Sigmoid colon (tissue), 7 donors: ENCODE results near the gene PERP. TPM values are rescaled to one million over a fixed set of nuclear protein-coding genes. Genes with fewer than 3 reads are reported as not detected.
A peak's percentile ranks its signal among the peaks of the same experiment; 100 is the strongest.

Experiments
- DNase-seq: peaks from one replicate; pipeline ENCODE4 v3.0.0-alpha.2; 2019
- H3K27ac ChIP-seq, 4 donors: fragments of 200-600 bp; sonication (generic); one replicate each; pipeline ENCODE4 v1.5.1; 2016 to 2019; ENCODE audit warnings: mild to moderate bottlenecking in 1 of 4
- H3K27me3 ChIP-seq, 3 donors: fragments of 200-600 bp; sonication (generic); one replicate each; pipeline ENCODE4 v1.5.1; 2019; ENCODE audit warnings: mild to moderate bottlenecking in 1 of 3
- H3K36me3 ChIP-seq, 4 donors: fragments of 200-600 bp; sonication (generic); one replicate each; pipeline ENCODE4 v1.5.1; 2016 to 2019
- H3K4me1 ChIP-seq, 4 donors: fragments of 200-600 bp; sonication (generic); one replicate each; pipeline ENCODE4 v1.5.1; 2017 to 2019
- H3K4me3 ChIP-seq, 4 donors: fragments of 200-600 bp; sonication (generic); one replicate each; pipeline ENCODE4 v1.5.1; 2017 to 2019; ENCODE audit warnings: mild to moderate bottlenecking in 2 of 4, moderate library complexity in 1 of 4
- H3K9me3 ChIP-seq, 4 donors: fragments of 200-600 bp in 3 of 4; sonication (generic) in 3 of 4; one replicate each; pipeline versions ENCODE4 v1.5.1 to v1.6.1; 2013 to 2019
- EP300 ChIP-seq, 4 donors: sonication (generic); formaldehyde crosslinking; IDR thresholded peaks; one replicate each; pipeline ENCODE4 v1.6.1; 2017; ENCODE audit warnings: antibody characterized with exemption in 4 of 4
- POLR2A ChIP-seq, 2 donors: fragments of 450-650 bp; IDR thresholded peaks; one replicate each; pipeline ENCODE4 v1.6.1; 2016; ENCODE audit warnings: antibody characterized with exemption in 2 of 2, mild to moderate bottlenecking in 2 of 2, moderate library complexity in 2 of 2
- POLR2AphosphoS5 ChIP-seq, 4 donors: sonication (generic); formaldehyde crosslinking; IDR thresholded peaks; one replicate each; pipeline ENCODE4 v1.6.1; 2017; ENCODE audit warnings: antibody characterized with exemption in 4 of 4
- WGBS, 2 donors: extraction: QIAGEN DNeasy Blood & Tissue Kit; methylation state at CpG; one replicate each; pipeline ENCODE4 v1.1.7; 2013; 5-methylcytosine and 5-hydroxymethylcytosine counted together
- intact Hi-C: fragments of 100-400 bp; cut with DNase I; formaldehyde crosslinking; loops from one replicate; pipeline ENCODE4 v1.15.1; 2023
- polyA plus RNA-seq, 3 donors: library from polyadenylated mRNA; stranded (reverse); fragments of 200-250 nt; gene quantifications; one replicate each; pipeline ENCODE4 v1.2.3, GENCODE V29; 2013
- total RNA-seq, 4 donors: library from RNA; depleted of rRNA; stranded (reverse); fragments of >200 nt; gene quantifications; one replicate each; pipeline ENCODE4 v1.1.0, GENCODE V29; 2016
- TF ChIP-seq, protein P1 (sequence below), 4 experiments: fragments of 450-650 bp in 3 of 4; fragments of 200-600 bp in 1 of 4; IDR thresholded peaks; one replicate each; pipeline ENCODE4 v1.5.1; 2016 to 2019; ENCODE audit warnings: antibody characterized with exemption in 4 of 4, mild to moderate bottlenecking in 3 of 4, moderate library complexity in 2 of 4
- donor health status: healthy with polysubstance abuse.
- donor health status: Bipolar disorder and iron deficiency.
- donor health status: healthy.

PERP gene
- total and polyA plus RNA-seq, 7 donors, result 21.7 to 43.7 (median 36.0) TPM

DNA sequence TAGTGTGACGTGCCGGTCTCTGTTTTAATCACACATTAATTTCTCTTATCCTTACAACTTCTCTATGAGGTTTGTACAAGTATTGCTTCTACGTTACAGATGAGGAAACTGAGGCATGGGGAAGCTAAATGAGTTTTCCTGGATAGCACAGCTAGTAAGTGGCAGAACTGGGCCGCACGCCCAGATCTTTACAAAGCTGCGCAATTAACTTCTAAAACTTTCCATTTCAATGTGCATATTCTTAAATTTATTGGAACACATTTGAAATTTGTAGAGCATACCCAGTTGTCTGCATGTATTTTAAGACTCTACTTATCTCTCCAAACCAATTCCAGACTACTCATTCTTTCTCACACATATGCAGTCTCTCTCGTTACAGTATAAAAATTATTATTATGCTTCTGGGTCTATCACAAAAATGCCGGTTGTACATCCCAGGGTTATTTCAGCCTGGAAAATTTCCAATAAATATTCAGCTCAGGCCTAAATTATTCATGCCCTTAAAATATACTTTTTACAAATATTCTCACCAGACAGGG is 10.2 kb upstream of the PERP start:
- 89 to 90% methylated on average over 8 of the region's 8 CpGs for WGBS, 2 donors
- H3K27ac ChIP-seq, result no peak overlapping the region
- H3K4me1 ChIP-seq, result peaks cover 0 to 4% (median 0%) of the 10 kb centered on the region in 4 donors
- intact Hi-C loops, result loop anchor here (2.0 to 10.0 kb wide), 5 partner anchors 160 to 475 kb away; partner anchors contain the start of gene HEBP2
- no peak overlapping the region for H3K4me3 ChIP-seq
- H3K36me3 ChIP-seq, result no peaks in the 10 kb centered on the region
- TF ChIP-seq EP300 (IDR thresholded peaks at IDR 0.05) (no peak), POLR2A (IDR thresholded peaks at IDR 0.05) (no peak), POLR2AphosphoS5 (IDR thresholded peaks at IDR 0.05) (no peak)
- TF ChIP-seq, protein P1, sequence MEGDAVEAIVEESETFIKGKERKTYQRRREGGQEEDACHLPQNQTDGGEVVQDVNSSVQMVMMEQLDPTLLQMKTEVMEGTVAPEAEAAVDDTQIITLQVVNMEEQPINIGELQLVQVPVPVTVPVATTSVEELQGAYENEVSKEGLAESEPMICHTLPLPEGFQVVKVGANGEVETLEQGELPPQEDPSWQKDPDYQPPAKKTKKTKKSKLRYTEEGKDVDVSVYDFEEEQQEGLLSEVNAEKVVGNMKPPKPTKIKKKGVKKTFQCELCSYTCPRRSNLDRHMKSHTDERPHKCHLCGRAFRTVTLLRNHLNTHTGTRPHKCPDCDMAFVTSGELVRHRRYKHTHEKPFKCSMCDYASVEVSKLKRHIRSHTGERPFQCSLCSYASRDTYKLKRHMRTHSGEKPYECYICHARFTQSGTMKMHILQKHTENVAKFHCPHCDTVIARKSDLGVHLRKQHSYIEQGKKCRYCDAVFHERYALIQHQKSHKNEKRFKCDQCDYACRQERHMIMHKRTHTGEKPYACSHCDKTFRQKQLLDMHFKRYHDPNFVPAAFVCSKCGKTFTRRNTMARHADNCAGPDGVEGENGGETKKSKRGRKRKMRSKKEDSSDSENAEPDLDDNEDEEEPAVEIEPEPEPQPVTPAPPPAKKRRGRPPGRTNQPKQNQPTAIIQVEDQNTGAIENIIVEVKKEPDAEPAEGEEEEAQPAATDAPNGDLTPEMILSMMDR (IDR thresholded peaks at IDR 0.05), result no peak
- no peaks in the 10 kb centered on the region for H3K9me3 ChIP-seq
- H3K27me3 ChIP-seq, result peaks cover 0 to 5% (median 0%) of the 10 kb centered on the region in 3 donors
- no peak for DNase-seq

DNA sequence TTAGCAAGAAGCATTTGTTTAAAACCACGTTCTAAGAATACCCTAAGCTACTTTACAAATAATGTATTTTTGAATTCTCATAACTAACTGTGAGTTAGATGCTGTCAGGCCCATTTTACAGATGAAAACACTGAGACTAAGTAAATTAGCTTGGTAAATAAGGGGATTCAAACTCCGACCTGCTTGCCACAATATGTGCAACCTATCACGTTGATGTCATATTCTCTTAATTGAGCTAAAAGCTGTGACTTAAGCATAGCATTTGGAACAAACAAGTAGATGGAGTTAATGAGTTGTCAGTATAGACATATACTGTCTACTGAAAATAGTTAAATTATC is 9.4 kb upstream of the PERP start:
- TF ChIP-seq EP300 (IDR thresholded peaks at IDR 0.05) (no peak), POLR2A (IDR thresholded peaks at IDR 0.05) (no peak), POLR2AphosphoS5 (IDR thresholded peaks at IDR 0.05) (no peak)
- TF ChIP-seq, protein P1 (IDR thresholded peaks at IDR 0.05), result no peak
- 52 to 78% methylated on average over 3 of the region's 3 CpGs for WGBS, 2 donors
- Histone ChIP-seq H3K4me3 (no peak overlapping the region), H3K27ac (no peak overlapping the region), H3K36me3 (no peaks in the 10 kb centered on the region), H3K9me3 (no peaks in the 10 kb centered on the region), H3K4me1 (peaks cover 0 to 4% (median 0%) of the 10 kb centered on the region in 4 donors), H3K27me3 (peaks cover 0 to 5% (median 0%) of the 10 kb centered on the region in 3 donors)
- DNase-seq, result no peak
- intact Hi-C loops, result loop anchor here (2.0 to 10.0 kb wide), 5 partner anchors 161 to 476 kb away; partner anchors contain the start of gene HEBP2

DNA sequence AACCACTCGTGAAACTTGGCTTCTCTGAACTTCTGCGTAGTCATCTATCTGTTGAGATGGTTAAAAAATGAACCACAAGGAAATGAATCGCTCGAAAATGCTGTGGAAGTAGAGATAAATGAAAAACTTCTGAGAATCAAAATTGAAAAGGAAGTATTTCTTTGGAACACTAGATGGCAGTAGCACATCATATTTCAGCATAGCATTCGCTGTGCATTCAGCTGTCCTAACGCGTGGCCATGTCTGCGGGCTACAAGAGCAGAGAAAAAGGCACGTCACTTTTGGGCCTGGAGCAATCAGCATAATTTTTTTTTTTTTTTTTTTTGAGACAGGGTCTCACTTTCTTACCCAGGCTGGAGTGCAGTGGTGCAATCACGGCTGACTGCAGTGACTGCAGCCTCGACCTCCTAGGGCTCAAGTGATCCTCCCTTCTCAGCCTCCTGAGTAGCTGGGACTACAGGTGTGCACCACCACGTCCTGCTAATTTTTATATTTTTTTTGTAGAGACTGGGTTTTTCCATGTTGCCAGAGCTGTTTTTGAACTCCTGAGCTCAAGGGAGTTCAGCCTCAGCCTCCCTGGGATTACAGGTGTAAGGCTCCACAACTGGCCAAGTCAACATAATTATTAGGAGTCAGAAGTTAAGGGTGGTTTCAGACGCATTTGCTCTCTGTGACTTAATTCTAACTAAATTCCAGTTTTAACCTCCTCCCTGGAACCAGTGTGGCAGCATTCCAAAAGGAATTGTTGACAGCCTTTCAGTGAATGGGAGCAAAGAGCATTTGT is 8.8 kb upstream of the PERP start:
- H3K4me3 ChIP-seq, result no peak overlapping the region
- TF ChIP-seq, protein P1 (IDR thresholded peaks at IDR 0.05), result peak; percentile 31 to 78 (median 65)
- TF ChIP-seq POLR2A (IDR thresholded peaks at IDR 0.05), result no peak
- H3K27ac ChIP-seq, result no peak overlapping the region
- 14 to 23% methylated on average over 13 of the region's 13 CpGs for WGBS, 2 donors
- H3K9me3 ChIP-seq, result no peaks in the 10 kb centered on the region
- no peaks in the 10 kb centered on the region for H3K36me3 ChIP-seq
- peaks cover 0 to 5% (median 0%) of the 10 kb centered on the region in 3 donors for H3K27me3 ChIP-seq
- H3K4me1 ChIP-seq, result peaks cover 0 to 4% (median 0%) of the 10 kb centered on the region in 4 donors
- peak; percentile 74 for DNase-seq
- intact Hi-C loops, result loop anchor here (2.0 to 10.0 kb wide), 5 partner anchors 161 to 476 kb away; partner anchors contain the start of gene HEBP2

DNA sequence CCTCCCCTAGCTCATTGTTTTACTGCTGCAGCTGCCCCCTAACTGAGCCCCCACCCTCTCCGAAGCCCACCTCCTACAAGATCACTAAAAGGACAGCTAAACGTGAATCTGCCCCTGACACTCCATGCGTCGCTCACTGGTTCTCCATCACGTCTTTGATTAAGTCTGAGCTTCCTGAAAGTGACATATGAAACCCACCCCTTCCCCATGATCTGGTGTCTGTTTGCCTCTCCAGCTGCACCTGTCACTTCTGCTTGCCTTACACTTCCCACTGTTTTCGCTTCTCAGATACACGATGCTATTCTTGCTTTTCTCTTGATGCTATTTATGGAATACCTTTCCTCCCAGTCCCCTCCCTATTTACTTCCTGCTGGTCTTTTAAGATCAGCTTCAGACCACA is 8.0 kb upstream of the PERP start:
- intact Hi-C loops, result loop anchor here (5.0 to 10.0 kb wide), 3 partner anchors 162 to 477 kb away; no protein-coding TSS in a partner anchor
- Histone ChIP-seq H3K27ac (no peak overlapping the region), H3K27me3 (peaks cover 0 to 5% (median 0%) of the 10 kb centered on the region in 3 donors), H3K4me3 (no peak overlapping the region), H3K36me3 (no peaks in the 10 kb centered on the region), H3K4me1 (peaks cover 0 to 4% (median 0%) of the 10 kb centered on the region in 4 donors), H3K9me3 (no peaks in the 10 kb centered on the region)
- 35 to 72% methylated on average over 7 of the region's 7 CpGs for WGBS, 2 donors
- no peak for DNase-seq
- no peak for TF ChIP-seq POLR2A (IDR thresholded peaks at IDR 0.05)
- no peak for TF ChIP-seq EP300 (IDR thresholded peaks at IDR 0.05)
- TF ChIP-seq POLR2AphosphoS5 (IDR thresholded peaks at IDR 0.05), result no peak
- TF ChIP-seq, protein P1 (IDR thresholded peaks at IDR 0.05), result no peak
